ENCODE data around the gene RFC1.
"Not testable (repeated sequence)": the region's sequence is repeated elsewhere in the genome, so short reads cannot be mapped to it uniquely, and the experiment has no call there.

RFC1 gene

DNA sequence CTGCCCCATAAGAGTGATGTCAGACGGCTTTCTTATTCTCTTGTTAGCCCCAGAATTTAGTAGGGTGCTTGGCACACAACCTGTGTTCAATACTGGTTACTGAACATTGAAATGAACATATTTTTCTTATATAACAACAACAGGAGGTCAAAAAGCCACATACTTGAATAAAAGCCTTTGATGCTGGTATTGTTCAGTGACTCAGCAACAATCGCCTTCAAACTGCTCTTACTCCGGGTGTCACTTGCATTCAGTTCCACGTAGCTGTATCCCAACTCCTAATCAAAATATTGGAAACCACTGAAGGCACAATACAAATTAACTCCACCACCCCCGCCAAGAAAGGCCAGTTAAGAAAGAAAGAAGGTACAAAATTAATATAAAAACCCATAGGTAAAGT lies 61.5 kb downstream of the RFC1 start:
- no peak overlapping the region for H3K4me3 ChIP-seq (ENCODE audit: low read length)
- peak; percentile 15 for DNase-seq (ENCODE audit: low read depth)
- TF ChIP-seq, protein P1, sequence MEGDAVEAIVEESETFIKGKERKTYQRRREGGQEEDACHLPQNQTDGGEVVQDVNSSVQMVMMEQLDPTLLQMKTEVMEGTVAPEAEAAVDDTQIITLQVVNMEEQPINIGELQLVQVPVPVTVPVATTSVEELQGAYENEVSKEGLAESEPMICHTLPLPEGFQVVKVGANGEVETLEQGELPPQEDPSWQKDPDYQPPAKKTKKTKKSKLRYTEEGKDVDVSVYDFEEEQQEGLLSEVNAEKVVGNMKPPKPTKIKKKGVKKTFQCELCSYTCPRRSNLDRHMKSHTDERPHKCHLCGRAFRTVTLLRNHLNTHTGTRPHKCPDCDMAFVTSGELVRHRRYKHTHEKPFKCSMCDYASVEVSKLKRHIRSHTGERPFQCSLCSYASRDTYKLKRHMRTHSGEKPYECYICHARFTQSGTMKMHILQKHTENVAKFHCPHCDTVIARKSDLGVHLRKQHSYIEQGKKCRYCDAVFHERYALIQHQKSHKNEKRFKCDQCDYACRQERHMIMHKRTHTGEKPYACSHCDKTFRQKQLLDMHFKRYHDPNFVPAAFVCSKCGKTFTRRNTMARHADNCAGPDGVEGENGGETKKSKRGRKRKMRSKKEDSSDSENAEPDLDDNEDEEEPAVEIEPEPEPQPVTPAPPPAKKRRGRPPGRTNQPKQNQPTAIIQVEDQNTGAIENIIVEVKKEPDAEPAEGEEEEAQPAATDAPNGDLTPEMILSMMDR (conservative IDR thresholded peaks at IDR 0.05; ENCODE audit: low read depth, low read length): no peak

DNA sequence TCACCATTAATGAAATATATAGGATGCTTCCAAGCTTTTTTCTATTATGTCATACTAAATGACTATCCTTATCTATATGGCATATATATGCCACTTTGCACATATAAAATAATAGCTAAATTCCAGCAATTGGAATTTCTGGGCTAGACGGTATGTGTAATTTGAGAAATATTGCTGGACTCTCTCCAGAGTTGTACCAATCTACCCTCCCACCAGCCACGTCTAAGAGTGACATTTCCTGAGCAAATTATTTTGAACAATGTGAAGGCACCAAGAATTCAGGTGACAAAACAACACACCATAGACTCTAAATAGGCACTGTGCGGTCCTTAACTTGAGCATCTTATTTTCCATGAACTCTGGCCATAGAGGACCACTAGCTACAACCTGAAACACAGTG lies 62.3 kb downstream of the RFC1 start:
- no peak for DNase-seq (ENCODE audit: low read depth)
- TF ChIP-seq, protein P1 (conservative IDR thresholded peaks at IDR 0.05; ENCODE audit: low read depth, low read length): no peak
- no peak overlapping the region for H3K4me3 ChIP-seq (ENCODE audit: low read length)

DNA sequence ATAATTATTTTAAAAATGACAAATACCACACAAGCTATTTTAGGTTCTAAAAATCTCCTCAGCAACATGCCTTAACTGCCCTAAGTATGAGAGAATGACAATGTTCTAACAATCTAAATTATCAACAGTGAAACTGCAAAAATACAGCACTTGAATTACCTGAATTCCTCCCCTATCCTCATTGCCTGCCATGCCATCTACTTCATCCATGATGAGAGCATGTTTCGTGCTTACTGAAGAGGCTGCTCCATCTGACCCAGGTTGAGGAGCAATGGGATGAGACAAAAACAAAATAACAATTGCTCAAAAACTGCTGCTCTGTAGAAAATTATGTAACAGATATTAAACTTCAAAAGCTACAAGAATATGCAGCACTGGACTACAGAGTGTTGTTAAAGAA lies 63.3 kb downstream of the RFC1 start:
- no peak overlapping the region for H3K4me3 ChIP-seq (ENCODE audit: low read length)
- no peak for DNase-seq (ENCODE audit: low read depth)
- TF ChIP-seq, protein P1 (conservative IDR thresholded peaks at IDR 0.05; ENCODE audit: low read depth, low read length): no peak

DNA sequence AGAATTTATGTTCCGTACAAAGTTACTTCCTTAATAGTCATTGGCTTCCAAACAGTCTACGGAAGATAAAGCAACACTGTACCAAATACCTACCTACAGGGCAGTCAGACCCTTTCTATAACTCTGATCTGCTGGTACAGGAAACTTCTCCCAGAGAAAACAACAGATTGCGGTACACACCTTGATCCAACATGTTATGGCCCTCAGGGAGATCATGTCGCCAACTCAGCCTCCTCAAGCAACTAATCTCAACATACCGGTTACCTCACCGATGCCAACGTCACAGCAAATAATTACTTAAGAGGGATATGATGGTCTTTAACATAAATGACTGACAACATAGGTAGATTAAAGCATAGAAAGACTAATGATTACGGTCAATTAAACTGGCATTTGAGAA lies 70.4 kb downstream of the RFC1 start:
- H3K4me3 ChIP-seq (ENCODE audit: low read length): no peak overlapping the region
- DNase-seq (ENCODE audit: low read depth): no peak
- TF ChIP-seq, protein P1 (conservative IDR thresholded peaks at IDR 0.05; ENCODE audit: low read depth, low read length): no peak

DNA sequence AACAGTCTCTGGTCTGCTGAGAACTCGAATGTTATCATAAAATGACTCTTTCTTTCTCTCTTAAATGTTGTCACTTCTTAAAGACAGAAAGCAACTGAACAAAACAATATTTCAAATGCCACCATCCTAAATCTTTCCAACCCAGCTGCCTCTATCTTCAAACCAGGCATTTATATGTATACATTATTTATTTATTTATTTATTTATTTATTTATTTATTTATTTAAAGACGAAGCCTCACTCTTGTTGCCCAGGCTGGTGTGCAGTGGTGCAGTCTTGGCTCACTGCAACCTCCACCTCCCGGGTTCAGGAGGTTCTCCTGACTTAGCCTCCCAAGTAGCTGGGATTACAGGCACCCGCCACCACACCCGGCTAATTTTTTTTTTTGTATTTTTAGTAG lies 73.7 kb downstream of the RFC1 start:
- H3K4me3 ChIP-seq (ENCODE audit: low read length); DNase-seq (ENCODE audit: low read depth): not testable (repeated sequence)

DNA sequence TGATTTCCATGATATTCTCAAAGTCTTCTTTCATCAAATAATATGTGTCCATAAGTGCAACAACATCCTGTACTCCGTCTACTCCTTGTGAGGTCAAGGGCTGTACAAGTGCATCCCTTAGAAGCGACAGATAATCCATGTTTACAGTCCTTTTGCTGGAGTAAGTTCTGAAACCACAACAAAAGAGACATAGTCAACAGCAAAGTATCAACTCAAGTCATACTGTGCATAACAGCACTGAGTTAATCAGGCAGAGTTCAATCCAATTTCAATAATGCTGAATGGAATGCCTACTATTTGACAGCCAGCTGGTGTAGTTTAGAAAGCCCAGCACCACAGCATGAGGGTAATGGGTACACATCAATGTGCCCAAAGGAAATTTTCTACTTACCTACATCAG lies 74.5 kb downstream of the RFC1 start:
- TF ChIP-seq, protein P1 (conservative IDR thresholded peaks at IDR 0.05; ENCODE audit: low read depth, low read length): no peak
- H3K4me3 ChIP-seq (ENCODE audit: low read length): no peak overlapping the region
- DNase-seq (ENCODE audit: low read depth): no peak

DNA sequence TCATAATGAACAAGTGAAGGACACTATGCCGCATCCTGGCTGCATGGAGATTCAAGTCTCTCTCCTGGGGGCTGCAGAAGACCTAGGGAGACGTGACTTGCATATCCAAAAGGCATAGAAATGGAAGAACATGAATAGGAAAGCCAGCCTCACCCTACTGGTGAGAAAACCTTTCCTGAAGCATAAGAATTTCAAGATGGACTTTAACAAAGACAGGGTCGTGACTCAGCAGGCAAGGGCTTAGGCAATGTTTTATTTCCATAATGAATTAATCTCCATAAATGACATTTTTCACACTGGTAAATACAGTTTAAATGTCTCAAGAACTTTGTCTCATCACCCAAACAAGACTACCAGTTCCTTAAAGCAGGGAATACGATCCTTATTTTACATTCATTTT lies 78.9 kb downstream of the RFC1 start:
- TF ChIP-seq, protein P1 (conservative IDR thresholded peaks at IDR 0.05; ENCODE audit: low read depth, low read length): no peak
- no peak overlapping the region for H3K4me3 ChIP-seq (ENCODE audit: low read length)
- DNase-seq (ENCODE audit: low read depth): no peak

DNA sequence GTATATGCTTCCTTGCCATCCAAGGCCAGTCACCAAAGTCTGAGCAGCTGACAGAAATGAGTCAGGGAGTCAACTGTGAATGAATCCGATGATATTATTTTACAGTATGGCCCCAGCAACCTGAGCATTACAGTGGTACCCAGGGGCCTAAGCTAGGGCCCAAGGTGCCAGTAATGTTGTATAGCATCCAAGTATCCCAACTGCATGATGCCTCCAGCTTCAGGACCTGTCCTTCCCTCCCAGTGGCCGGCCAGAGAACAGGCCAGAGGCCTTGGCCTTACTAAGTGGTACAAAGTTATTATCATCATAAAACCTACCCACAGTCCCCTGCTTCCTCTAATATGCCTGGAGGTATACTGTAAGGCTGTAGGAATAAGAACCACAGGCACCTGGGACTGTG lies 79.9 kb downstream of the RFC1 start:
- H3K4me3 ChIP-seq (ENCODE audit: low read length): no peak overlapping the region
- TF ChIP-seq, protein P1 (conservative IDR thresholded peaks at IDR 0.05; ENCODE audit: low read depth, low read length): no peak
- DNase-seq (ENCODE audit: low read depth): no peak
